HL-60 (cell line): ENCODE measurements around the gene RTN4R.

ENCODE experiments used
- DNase-seq, 2 experiments: peaks; one replicate each; pipeline ENCODE4 v3.0.0-alpha.2; 2010 to 2020; ENCODE audit warnings: low read depth in 1 of 2, low spot score in 1 of 2
- H3K27ac ChIP-seq: fragments of 250-450 bp; sonication (Bioruptor Pico); replicated peaks from 2 replicates; pipeline ENCODE4 v1.5.1; 2020; ENCODE audit warnings: mild to moderate bottlenecking, moderate library complexity
- H3K27me3 ChIP-seq: fragments of 250-450 bp; sonication (Bioruptor Pico); 2 replicates; pipeline ENCODE4 v1.5.1; 2021; ENCODE audit warnings: mild to moderate bottlenecking, moderate library complexity; ENCODE audit not compliant: insufficient read depth, poor library complexity, severe bottlenecking
- H3K4me3 ChIP-seq: replicated peaks from 2 replicates; pipeline ENCODE4 v1.5.1; 2011; ENCODE audit warnings: mild to moderate bottlenecking, control low read depth, low read length; ENCODE audit not compliant: insufficient read depth
- CTCF ChIP-seq: IDR thresholded peaks from one replicate; pipeline ENCODE4 v1.5.1; 2011; ENCODE audit warnings: low read length, control low read depth, inconsistent platforms; ENCODE audit not compliant: insufficient read depth
- GABPA ChIP-seq: IDR thresholded peaks from 2 replicates; pipeline ENCODE4 v1.6.1; 2012; ENCODE audit warnings: low read depth
- POLR2AphosphoS5 ChIP-seq: IDR thresholded peaks from 2 replicates; pipeline ENCODE4 v1.6.1; 2012; ENCODE audit warnings: low read depth
- REST ChIP-seq: IDR thresholded peaks from 2 replicates; pipeline ENCODE4 v1.6.1; 2012; ENCODE audit warnings: low read depth; ENCODE audit not compliant: insufficient replicate concordance
- SPI1 ChIP-seq: IDR thresholded peaks from 2 replicates; pipeline ENCODE4 v1.6.1; 2012; ENCODE audit warnings: low read depth, mild to moderate bottlenecking, borderline replicate concordance

The RTN4R gene

GRCh38 chr22:20238536-20238900, 29.6 kb downstream of the RTN4R start:
- H3K27ac ChIP-seq: no peak overlapping the region
- TF ChIP-seq SPI1 (no peak), POLR2AphosphoS5 (no peak), CTCF (peak; percentile 50), REST (no peak), GABPA (no peak)
- peak in 1 of 2 experiments; percentile 64 for DNase-seq
- H3K4me3 ChIP-seq: no peak overlapping the region
- H3K27me3 ChIP-seq: no peaks in the 10 kb centered on the region

GRCh38 chr22:20237480-20238440, 30.4 kb downstream of the RTN4R start:
- H3K4me3 ChIP-seq: no peak overlapping the region
- TF ChIP-seq SPI1: no peak
- TF ChIP-seq POLR2AphosphoS5: no peak
- no peak for TF ChIP-seq GABPA
- TF ChIP-seq CTCF: no peak
- TF ChIP-seq REST: no peak
- H3K27ac ChIP-seq: no peak overlapping the region
- H3K27me3 ChIP-seq: no peaks in the 10 kb centered on the region
- peak in 1 of 2 experiments; percentile 22 for DNase-seq

- no peak for TF ChIP-seq CTCF
- no peak for TF ChIP-seq REST
- TF ChIP-seq POLR2AphosphoS5: no peak
- no peak for TF ChIP-seq SPI1
- TF ChIP-seq GABPA: no peak
- Histone ChIP-seq H3K4me3 (no peak overlapping the region), H3K27me3 (no peaks in the 10 kb centered on the region), H3K27ac (no peak overlapping the region)
- no peak for DNase-seq
These were observed 31.9 kb downstream of the RTN4R start for GRCh38 chr22:20236052-20236717.
